Astrocyte of the spinal cord (primary cell): ENCODE measurements around the gene TSR3.

Experiments used
- DNase-seq: peaks from one replicate; pipeline ENCODE4 v3.0.0; 2011; ENCODE audit warnings: low read depth, low spot score
- H3K4me3 ChIP-seq: 2 replicates; pipeline ENCODE4 v1.5.1; 2011; ENCODE audit warnings: low read depth, mild to moderate bottlenecking, low read length, moderate library complexity
- in situ Hi-C: cut with HindIII; loops from 2 replicates; pipeline ENCODE4 v1.10.0; 2017; ENCODE audit warnings: low sequenced_read_pairs
- TF ChIP-seq, protein P1 (sequence below): IDR thresholded peaks from 2 replicates; pipeline ENCODE4 v1.5.1; 2012; ENCODE audit warnings: low read depth, mild to moderate bottlenecking, low read length, inconsistent platforms

Gene TSR3

DNA sequence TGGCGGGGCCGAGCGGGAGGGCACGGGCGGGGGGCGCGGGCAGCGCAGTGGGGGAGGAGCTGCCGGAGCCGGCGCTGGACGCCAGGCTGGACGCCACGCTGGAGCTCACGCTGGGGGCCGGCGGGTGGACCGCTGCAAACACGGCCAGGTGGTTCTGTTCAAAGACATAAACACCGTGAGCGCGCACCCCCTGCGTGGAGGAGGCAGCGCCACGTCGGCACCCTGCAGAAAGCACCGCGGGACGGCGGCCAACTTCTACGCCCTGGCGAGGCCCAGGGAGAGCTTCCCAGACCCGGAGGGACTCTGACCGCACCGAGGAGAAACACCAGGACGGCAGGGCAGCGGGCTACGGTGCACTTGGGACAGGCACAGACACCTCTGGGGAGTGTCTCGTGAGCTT, 33.6 kb upstream of the TSR3 start:
- TF ChIP-seq, protein P1, sequence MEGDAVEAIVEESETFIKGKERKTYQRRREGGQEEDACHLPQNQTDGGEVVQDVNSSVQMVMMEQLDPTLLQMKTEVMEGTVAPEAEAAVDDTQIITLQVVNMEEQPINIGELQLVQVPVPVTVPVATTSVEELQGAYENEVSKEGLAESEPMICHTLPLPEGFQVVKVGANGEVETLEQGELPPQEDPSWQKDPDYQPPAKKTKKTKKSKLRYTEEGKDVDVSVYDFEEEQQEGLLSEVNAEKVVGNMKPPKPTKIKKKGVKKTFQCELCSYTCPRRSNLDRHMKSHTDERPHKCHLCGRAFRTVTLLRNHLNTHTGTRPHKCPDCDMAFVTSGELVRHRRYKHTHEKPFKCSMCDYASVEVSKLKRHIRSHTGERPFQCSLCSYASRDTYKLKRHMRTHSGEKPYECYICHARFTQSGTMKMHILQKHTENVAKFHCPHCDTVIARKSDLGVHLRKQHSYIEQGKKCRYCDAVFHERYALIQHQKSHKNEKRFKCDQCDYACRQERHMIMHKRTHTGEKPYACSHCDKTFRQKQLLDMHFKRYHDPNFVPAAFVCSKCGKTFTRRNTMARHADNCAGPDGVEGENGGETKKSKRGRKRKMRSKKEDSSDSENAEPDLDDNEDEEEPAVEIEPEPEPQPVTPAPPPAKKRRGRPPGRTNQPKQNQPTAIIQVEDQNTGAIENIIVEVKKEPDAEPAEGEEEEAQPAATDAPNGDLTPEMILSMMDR = no peak
- no peak for DNase-seq
- H3K4me3 ChIP-seq = no peak overlapping the region
- in situ Hi-C loops = no loop called here

DNA sequence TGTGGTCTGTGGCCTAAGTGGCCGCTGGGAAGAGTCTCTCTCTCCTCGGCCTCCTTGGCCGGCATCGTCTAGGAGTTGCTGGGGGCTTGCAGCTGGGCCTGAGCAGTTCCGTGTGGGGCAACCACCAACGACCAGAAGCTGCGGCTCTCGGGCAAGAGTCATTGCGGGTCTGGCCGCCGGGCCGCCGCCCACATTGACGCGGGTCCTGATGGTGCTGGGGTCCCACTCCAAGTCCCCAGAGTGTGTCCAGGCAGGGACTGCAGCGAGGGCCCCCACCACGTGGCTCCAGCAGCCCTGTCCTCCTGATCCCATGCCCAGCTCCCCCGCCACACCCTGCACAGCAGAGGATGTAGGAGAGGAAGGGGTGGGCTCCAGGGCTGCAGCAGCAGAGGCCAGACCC, 31.9 kb upstream of the TSR3 start:
- in situ Hi-C loops = no loop called here
- no peak for DNase-seq
- no peak overlapping the region for H3K4me3 ChIP-seq
- TF ChIP-seq, protein P1 = no peak

DNA sequence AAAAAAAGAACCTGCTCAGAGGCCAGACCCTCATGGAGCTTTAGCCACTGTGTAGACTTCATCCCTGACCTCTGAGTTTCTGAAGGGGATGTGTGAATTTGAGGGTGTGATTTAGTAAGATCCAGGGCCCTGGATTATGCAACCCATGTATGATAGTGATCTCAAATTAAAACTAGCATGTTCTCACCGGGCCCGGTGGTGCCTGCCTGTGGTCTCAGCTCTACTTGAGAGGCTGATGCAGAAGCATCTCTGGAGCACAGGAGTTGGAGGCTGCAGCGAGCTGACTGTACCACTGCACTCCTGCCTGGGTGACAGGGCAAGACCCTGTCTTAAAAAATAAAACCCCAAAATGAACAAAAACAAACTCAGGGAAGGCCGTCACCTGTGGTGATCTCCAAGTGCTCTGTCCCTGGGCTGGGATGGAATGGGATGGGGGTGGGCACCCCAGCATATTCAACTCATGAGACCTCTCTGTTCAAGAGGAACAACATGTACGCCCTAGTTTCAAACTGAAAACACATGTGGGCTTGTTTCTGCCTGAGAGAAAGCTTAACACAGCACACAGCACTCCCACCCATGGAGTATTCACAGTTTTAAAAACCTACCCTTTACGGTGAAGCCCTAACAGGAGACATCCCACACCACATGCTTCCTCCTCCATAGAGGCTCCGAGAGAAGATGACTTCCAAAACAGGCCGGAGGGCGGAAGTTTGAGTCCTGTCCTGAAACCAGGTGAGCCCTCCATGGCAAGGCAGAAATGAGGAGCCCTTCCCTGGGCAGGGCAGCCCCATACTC, 30.1 kb upstream of the TSR3 start:
- no peak for DNase-seq
- in situ Hi-C loops = no loop called here
- H3K4me3 ChIP-seq = no peak overlapping the region
- TF ChIP-seq, protein P1 = no peak

DNA sequence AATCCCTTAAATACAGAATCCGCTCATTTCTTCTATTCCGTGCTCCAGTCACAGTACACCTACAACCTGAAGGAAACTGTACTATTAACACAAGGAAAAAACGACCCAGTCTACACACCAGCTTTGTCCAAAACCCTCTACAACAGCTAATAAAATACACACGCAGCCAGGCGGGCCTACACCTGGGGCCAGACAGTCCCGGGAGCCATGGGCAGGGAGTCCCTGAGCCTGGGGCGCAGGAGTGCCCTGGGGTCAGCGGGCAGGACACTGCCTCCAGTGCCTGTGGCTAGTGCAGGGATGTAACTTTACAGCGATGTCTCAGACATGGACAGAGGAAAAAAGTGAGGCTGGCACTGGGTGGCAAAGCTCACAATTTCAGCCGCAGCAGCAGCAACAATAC, 28.5 kb upstream of the TSR3 start:
- in situ Hi-C loops = no loop called here
- TF ChIP-seq, protein P1 = no peak
- no peak overlapping the region for H3K4me3 ChIP-seq
- DNase-seq = no peak

DNA sequence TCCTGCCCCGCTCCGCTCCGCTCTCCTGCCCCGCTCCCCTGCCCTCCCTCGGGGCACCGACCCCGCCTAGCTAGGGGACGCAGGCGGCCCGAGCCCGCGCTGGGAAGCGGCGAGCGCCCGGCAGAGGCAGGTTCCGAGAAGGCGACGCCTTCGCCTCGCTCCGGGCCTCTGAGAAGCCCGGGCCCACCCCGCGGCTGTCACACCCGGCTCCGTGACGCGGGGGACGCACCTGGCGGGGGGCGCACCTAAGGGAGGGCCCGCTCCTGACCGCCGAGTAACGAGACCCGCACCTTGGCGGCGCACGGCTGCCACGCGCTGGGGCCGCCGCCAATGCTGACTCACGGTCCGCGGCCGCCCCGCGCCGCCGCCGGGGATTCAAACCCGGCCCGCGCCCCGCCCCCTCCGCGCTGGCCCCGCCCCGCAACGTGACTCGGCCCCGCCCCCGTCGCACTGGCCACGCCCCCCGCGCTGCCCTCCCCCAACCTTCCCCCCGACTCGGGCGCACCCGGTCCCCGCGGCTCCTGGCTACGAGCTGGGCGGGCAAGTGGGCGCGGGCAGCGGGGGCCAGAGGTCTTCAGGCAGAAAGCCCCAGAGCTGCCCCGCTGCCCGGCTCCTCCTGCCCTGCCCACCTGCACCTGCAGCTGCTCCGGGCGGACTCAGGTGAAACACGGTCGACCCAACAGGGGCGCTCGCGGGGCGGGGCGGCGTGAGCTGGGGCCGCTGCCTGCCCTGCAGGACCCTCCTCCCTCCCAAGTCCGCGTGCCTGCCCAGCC, 27.8 kb upstream of the TSR3 start:
- peak overlapping the region; percentile 45 for H3K4me3 ChIP-seq
- in situ Hi-C loops = no loop called here
- DNase-seq = peak; percentile 36
- TF ChIP-seq, protein P1 = no peak

DNA sequence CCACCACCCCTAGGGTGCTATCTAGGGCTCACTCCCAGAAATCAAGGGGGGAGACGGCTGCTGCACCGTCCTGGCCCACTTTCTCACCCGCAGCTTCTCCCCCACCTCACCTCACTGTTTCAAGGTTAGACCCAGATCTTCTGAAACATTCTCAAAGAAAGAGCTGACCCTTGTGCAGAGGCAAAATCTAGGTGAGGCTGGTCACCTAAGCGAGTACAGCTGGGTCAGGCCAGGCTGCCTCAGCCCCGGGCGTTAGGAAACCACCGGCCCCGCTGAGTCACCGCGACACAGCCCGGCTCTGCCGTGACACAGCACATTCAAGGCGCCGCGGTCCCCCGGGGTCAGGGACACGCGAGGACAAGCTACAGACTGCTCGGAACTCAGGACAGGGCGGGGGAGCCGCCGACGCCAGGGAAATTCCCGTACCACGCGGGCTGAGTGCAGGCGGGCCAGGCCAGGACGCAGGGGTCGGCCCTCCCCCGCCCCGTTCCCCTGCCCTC, 27.2 kb upstream of the TSR3 start:
- TF ChIP-seq, protein P1 = no peak
- H3K4me3 ChIP-seq = peak overlapping the region; percentile 45
- in situ Hi-C loops = no loop called here
- DNase-seq = peak; percentile 52
